GM18505 (cell line): Measurements from ENCODE around the gene TMEM72.
A peak's percentile ranks its signal among the peaks of the same experiment; 100 is the strongest.

Experiments used
- ATAC-seq: cut with Tn5 transposase; IDR thresholded peaks from one replicate; pipeline ENCODE4 v1.9.1; 2021; ENCODE audit not compliant: unreplicated experiment
- POLR2A ChIP-seq: IDR thresholded peaks from 4 replicates; pipeline ENCODE4 v1.6.1; 2011; ENCODE audit warnings: borderline replicate concordance; ENCODE audit not compliant: insufficient read depth, insufficient read length; ENCODE audit errors: extremely low read depth

TMEM72 gene

GRCh38 chr10:44929356-44930255, 18.5 kb downstream of the TMEM72 start:
- ATAC-seq = no peak
- no peak for TF ChIP-seq POLR2A

GRCh38 chr10:44930904-44931620, 19.9 kb downstream of the TMEM72 start:
- ATAC-seq = no peak
- no peak for TF ChIP-seq POLR2A

- TF ChIP-seq POLR2A = no peak
- no peak for ATAC-seq
Observed at GRCh38 chr10:44931621-44932516, 20.7 kb downstream of the TMEM72 start.

- ATAC-seq = peak; percentile 91
- no peak for TF ChIP-seq POLR2A
Observed at GRCh38 chr10:44932517-44933450, 21.6 kb downstream of the TMEM72 start.

- ATAC-seq = no peak
- TF ChIP-seq POLR2A = no peak
Observed at GRCh38 chr10:44933451-44934321, 22.5 kb downstream of the TMEM72 start.

GRCh38 chr10:44934416-44935200, 23.5 kb downstream of the TMEM72 start:
- TF ChIP-seq POLR2A = no peak
- ATAC-seq = no peak

- no peak for TF ChIP-seq POLR2A
- no peak for ATAC-seq
Observed at GRCh38 chr10:44935201-44935965, 24.2 kb downstream of the TMEM72 start.

GRCh38 chr10:44935966-44936295, 24.8 kb downstream of the TMEM72 start:
- TF ChIP-seq POLR2A = no peak
- ATAC-seq = no peak

GRCh38 chr10:44936314-44936975, 25.3 kb downstream of the TMEM72 start:
- ATAC-seq = no peak
- TF ChIP-seq POLR2A = no peak
